Measurements from ENCODE around the gene TRIM3. TPM values are rescaled to one million over a fixed set of nuclear protein-coding genes. Genes with fewer than 3 reads are reported as not detected.
"Not testable (repeated sequence)": the region's sequence is repeated elsewhere in the genome, so short reads cannot be mapped to it uniquely, and the experiment has no call there.

Gene TRIM3
- total RNA-seq, result 20.6 and 26.2 TPM in 2 replicates
- long read RNA-seq, partial matches to known transcripts, result 0 of 1 reads
- long read RNA-seq, other reads (novel, unspliced or antisense), result 1 of 1 reads

GRCh38 chr11:6473451-6474412 lies at the start of gene TRIM3:
Gene TRIM3, minus strand, starts transcription at chr11:6473941. Its CDS starts 8,246 bp downstream, at chr11:6465695.
- H3K36me3 Mint-ChIP-seq (ENCODE audit: low read depth), result peaks cover 3% of the 10 kb centered on the region
- H3K4me3 Mint-ChIP-seq, result peak within 1 kb of the TSS; percentile 94

GRCh38 chr11:6523253-6523652 lies 49.5 kb upstream of the TRIM3 start:
- DNase-seq (ENCODE audit: low read depth, low spot score), result no peak
- Mint-ChIP-seq H3K27me3 (ENCODE audit: low read depth) (no peaks in the 10 kb centered on the region), H3K36me3 (ENCODE audit: low read depth) (peaks cover 24% of the 10 kb centered on the region), H3K4me1 (no peaks in the 10 kb centered on the region), H3K4me3 (no peak overlapping the region), H3K9me3 (no peaks in the 10 kb centered on the region), H3K27ac (ENCODE audit: unreplicated experiment) (no peak overlapping the region)
- TF ChIP-seq CTCF (conservative IDR thresholded peaks at IDR 0.05), result no peak

More at GRCh38 chr11:6473451-6474412, at the start of gene TRIM3:
- peaks cover 20% of the 10 kb centered on the region for H3K4me1 Mint-ChIP-seq
- DNase-seq (ENCODE audit: low read depth, low spot score), result peak; percentile 78
- H3K27me3 Mint-ChIP-seq (ENCODE audit: low read depth), result no peaks in the 10 kb centered on the region
- H3K9me3 Mint-ChIP-seq, result no peaks in the 10 kb centered on the region
- TF ChIP-seq CTCF (conservative IDR thresholded peaks at IDR 0.05), result no peak
- peak within 1 kb of the TSS; percentile 12 for H3K27ac Mint-ChIP-seq (ENCODE audit: unreplicated experiment)

DNA sequence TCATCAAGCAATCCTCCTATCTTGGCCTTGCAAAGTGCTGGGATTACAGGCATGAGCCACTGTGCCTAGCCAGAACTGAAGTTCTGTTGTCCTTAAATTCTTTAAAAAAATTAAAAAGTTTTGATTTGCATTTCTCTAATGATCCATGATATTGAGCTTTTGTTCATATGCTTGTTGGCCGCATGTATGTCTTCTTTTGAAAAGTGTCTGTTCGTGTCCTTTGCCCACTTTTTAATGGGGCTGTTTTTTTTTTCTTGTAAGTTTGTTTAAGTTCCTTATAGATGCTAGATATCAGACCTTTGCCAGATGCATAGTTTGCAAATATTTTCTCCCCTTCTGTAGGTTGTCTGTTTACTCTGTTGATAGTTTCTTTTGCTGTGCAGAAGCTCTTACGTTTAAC lies 48.2 kb upstream of the TRIM3 start:
- H3K27me3 Mint-ChIP-seq (ENCODE audit: low read depth); H3K4me3 Mint-ChIP-seq; H3K27ac Mint-ChIP-seq (ENCODE audit: unreplicated experiment); H3K9me3 Mint-ChIP-seq; H3K4me1 Mint-ChIP-seq; DNase-seq (ENCODE audit: low read depth, low spot score): not testable (repeated sequence)
- H3K36me3 Mint-ChIP-seq (ENCODE audit: low read depth), result peaks cover 32% of the 10 kb centered on the region

GRCh38 chr11:6520265-6520664 lies 46.5 kb upstream of the TRIM3 start:
- H3K9me3 Mint-ChIP-seq, result peaks cover 2% of the 10 kb centered on the region
- H3K27ac Mint-ChIP-seq (ENCODE audit: unreplicated experiment), result no peak overlapping the region

DNA sequence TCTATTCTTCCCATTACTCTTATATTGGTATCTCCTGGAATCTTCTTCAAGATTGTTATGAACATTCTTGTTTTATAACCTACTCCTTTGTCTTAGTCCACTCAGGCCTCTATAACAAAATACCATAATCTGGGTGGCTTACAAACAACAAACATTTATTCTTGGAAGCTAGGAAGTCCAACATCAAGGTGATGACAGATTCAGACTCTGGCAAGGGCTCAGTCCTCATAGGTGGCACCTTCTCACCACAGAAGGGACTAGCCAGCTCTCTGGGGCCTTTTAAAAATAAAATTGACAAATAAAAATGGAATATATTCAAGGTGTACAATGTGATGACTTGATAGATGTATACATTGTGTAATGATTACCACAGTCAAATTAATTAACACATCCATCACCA lies 43.1 kb upstream of the TRIM3 start:
- peaks cover 4% of the 10 kb centered on the region for H3K4me1 Mint-ChIP-seq
- H3K9me3 Mint-ChIP-seq, result peaks cover 3% of the 10 kb centered on the region
- no peak for TF ChIP-seq CTCF (conservative IDR thresholded peaks at IDR 0.05)
- no peak overlapping the region for H3K4me3 Mint-ChIP-seq
- H3K27me3 Mint-ChIP-seq (ENCODE audit: low read depth), result no peaks in the 10 kb centered on the region
- H3K27ac Mint-ChIP-seq (ENCODE audit: unreplicated experiment), result no peak overlapping the region
- DNase-seq (ENCODE audit: low read depth, low spot score), result no peak
- H3K36me3 Mint-ChIP-seq (ENCODE audit: low read depth), result peaks cover 38% of the 10 kb centered on the region

More at GRCh38 chr11:6520265-6520664, 46.5 kb upstream of the TRIM3 start:
- no peak for DNase-seq (ENCODE audit: low read depth, low spot score)
- H3K4me3 Mint-ChIP-seq, result no peak overlapping the region
- no peaks in the 10 kb centered on the region for H3K4me1 Mint-ChIP-seq
- H3K36me3 Mint-ChIP-seq (ENCODE audit: low read depth), result peaks cover 35% of the 10 kb centered on the region
- no peak for TF ChIP-seq CTCF (conservative IDR thresholded peaks at IDR 0.05)
- H3K27me3 Mint-ChIP-seq (ENCODE audit: low read depth), result no peaks in the 10 kb centered on the region

All from neural crest cell (in vitro differentiated cells).